ENCODE data around the gene RSAD1.

Gene RSAD1

GRCh38 chr17:50432125-50432762 is 46.4 kb upstream of the RSAD1 start:
- H3K27me3 ChIP-seq (ENCODE audit: control insufficient read depth, low read length), result no peaks in the 10 kb centered on the region
- no peaks in the 10 kb centered on the region for H3F3A ChIP-seq (ENCODE audit: control insufficient read depth, insufficient read depth)
- H3K9me3 ChIP-seq (ENCODE audit: control insufficient read depth, insufficient read depth, low read length), result no peaks in the 10 kb centered on the region
- H3K27ac ChIP-seq (ENCODE audit: low read depth, low read length), result no peak overlapping the region
- H3K36me3 ChIP-seq (ENCODE audit: control insufficient read depth, low read length), result no peaks in the 10 kb centered on the region
- H3K4me1 ChIP-seq (ENCODE audit: control insufficient read depth, low read length), result peaks cover 7% of the 10 kb centered on the region
- no peak for TF ChIP-seq EZH2phosphoT487 (IDR thresholded peaks at IDR 0.05; ENCODE audit: borderline replicate concordance, low read length)
- TF ChIP-seq, protein P1, sequence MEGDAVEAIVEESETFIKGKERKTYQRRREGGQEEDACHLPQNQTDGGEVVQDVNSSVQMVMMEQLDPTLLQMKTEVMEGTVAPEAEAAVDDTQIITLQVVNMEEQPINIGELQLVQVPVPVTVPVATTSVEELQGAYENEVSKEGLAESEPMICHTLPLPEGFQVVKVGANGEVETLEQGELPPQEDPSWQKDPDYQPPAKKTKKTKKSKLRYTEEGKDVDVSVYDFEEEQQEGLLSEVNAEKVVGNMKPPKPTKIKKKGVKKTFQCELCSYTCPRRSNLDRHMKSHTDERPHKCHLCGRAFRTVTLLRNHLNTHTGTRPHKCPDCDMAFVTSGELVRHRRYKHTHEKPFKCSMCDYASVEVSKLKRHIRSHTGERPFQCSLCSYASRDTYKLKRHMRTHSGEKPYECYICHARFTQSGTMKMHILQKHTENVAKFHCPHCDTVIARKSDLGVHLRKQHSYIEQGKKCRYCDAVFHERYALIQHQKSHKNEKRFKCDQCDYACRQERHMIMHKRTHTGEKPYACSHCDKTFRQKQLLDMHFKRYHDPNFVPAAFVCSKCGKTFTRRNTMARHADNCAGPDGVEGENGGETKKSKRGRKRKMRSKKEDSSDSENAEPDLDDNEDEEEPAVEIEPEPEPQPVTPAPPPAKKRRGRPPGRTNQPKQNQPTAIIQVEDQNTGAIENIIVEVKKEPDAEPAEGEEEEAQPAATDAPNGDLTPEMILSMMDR (IDR thresholded peaks at IDR 0.05; ENCODE audit: low read depth, low read length, poor library complexity, severe bottlenecking), result no peak
- no peak overlapping the region for H3K4me2 ChIP-seq (ENCODE audit: low read length)
- H3K4me3 ChIP-seq (ENCODE audit: low read length), result no peak overlapping the region
- H4K20me1 ChIP-seq (ENCODE audit: control insufficient read depth, insufficient read depth, low read depth, low read length), result no peaks in the 10 kb centered on the region
- H3K9me2 ChIP-seq (replicated peaks; ENCODE audit: control insufficient read depth, low read length), result no peaks in the 10 kb centered on the region
- H3K79me2 ChIP-seq (ENCODE audit: control insufficient read depth, low read length), result no peaks in the 10 kb centered on the region

DNA sequence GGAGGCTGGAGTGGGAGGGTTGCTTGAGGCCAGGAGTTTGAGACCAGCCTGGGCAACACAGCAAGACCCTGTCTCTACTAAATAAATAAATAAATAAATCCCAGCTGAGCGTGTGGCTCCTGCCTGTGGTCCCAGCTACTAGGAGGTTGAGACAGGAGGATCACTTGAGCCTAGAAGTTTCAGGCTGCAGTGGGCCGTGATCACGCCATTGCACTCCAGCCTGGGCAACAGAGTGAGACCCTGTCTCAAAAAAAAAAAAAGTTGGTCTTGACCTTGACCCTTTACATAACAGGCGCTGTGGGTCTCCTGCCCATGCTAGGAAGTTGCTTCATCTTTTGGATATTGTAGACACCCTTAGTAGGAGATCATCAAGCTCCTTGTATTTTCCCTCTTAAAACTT is 41.3 kb upstream of the RSAD1 start:
- H3K36me3 ChIP-seq (ENCODE audit: control insufficient read depth, low read length), result no peaks in the 10 kb centered on the region
- no peaks in the 10 kb centered on the region for H3K9me2 ChIP-seq (replicated peaks; ENCODE audit: control insufficient read depth, low read length)
- no peaks in the 10 kb centered on the region for H3F3A ChIP-seq (ENCODE audit: control insufficient read depth, insufficient read depth)
- no peaks in the 10 kb centered on the region for H3K4me1 ChIP-seq (ENCODE audit: control insufficient read depth, low read length)
- H3K27me3 ChIP-seq (ENCODE audit: control insufficient read depth, low read length), result no peaks in the 10 kb centered on the region
- H4K20me1 ChIP-seq (ENCODE audit: control insufficient read depth, insufficient read depth, low read depth, low read length), result no peaks in the 10 kb centered on the region
- no peak overlapping the region for H3K4me3 ChIP-seq (ENCODE audit: low read length)
- TF ChIP-seq, protein P1 (IDR thresholded peaks at IDR 0.05; ENCODE audit: low read depth, low read length, poor library complexity, severe bottlenecking), result no peak
- no peak for TF ChIP-seq EZH2phosphoT487 (IDR thresholded peaks at IDR 0.05; ENCODE audit: borderline replicate concordance, low read length)
- no peak overlapping the region for H3K27ac ChIP-seq (ENCODE audit: low read depth, low read length)
- no peaks in the 10 kb centered on the region for H3K79me2 ChIP-seq (ENCODE audit: control insufficient read depth, low read length)
- no peaks in the 10 kb centered on the region for H3K9me3 ChIP-seq (ENCODE audit: control insufficient read depth, insufficient read depth, low read length)
- no peak overlapping the region for H3K4me2 ChIP-seq (ENCODE audit: low read length)

- no peak for TF ChIP-seq EZH2phosphoT487 (IDR thresholded peaks at IDR 0.05; ENCODE audit: borderline replicate concordance, low read length)
- TF ChIP-seq, protein P1 (IDR thresholded peaks at IDR 0.05; ENCODE audit: low read depth, low read length, poor library complexity, severe bottlenecking), result no peak
- no peaks in the 10 kb centered on the region for H4K20me1 ChIP-seq (ENCODE audit: control insufficient read depth, insufficient read depth, low read depth, low read length)
- no peaks in the 10 kb centered on the region for H3K79me2 ChIP-seq (ENCODE audit: control insufficient read depth, low read length)
- H3K4me2 ChIP-seq (ENCODE audit: low read length), result no peak overlapping the region
- no peak overlapping the region for H3K4me3 ChIP-seq (ENCODE audit: low read length)
- no peaks in the 10 kb centered on the region for H3F3A ChIP-seq (ENCODE audit: control insufficient read depth, insufficient read depth)
- H3K9me2 ChIP-seq (replicated peaks; ENCODE audit: control insufficient read depth, low read length), result no peaks in the 10 kb centered on the region
- H3K9me3 ChIP-seq (ENCODE audit: control insufficient read depth, insufficient read depth, low read length), result no peaks in the 10 kb centered on the region
- no peaks in the 10 kb centered on the region for H3K4me1 ChIP-seq (ENCODE audit: control insufficient read depth, low read length)
- no peak overlapping the region for H3K27ac ChIP-seq (ENCODE audit: low read depth, low read length)
- H3K27me3 ChIP-seq (ENCODE audit: control insufficient read depth, low read length), result no peaks in the 10 kb centered on the region
- H3K36me3 ChIP-seq (ENCODE audit: control insufficient read depth, low read length), result no peaks in the 10 kb centered on the region
Observed at GRCh38 chr17:50439008-50439407, 39.7 kb upstream of the RSAD1 start.
